ENCODE data around the gene ZNF688. TPM values are rescaled to one million over a fixed set of nuclear protein-coding genes. Genes with fewer than 3 reads are reported as not detected.

The ZNF688 gene
- total RNA-seq, 1 donor from 2014 or later = 9.2 TPM

DNA sequence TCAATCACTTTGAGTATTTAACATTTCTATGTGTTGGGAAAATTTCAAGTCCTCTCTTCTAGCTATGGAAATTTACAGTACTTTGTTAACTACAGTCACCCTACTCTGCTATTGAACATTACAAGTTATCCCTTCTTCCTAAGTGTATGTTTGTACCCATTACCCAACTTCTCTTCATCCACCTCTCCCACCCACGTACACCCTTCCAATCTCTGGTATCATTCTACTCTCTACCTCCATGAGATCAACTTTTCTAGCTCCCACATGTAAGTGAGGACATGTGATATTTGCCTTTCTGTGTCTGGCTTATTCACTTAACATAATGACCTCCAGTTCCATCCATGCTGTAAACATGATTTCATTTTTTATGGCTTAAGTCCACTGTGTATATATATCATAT is 3.2 kb upstream of the ZNF688 start:
- Mint-ChIP-seq H3K4me1 (ENCODE audit: low read depth) (peaks cover 25% of the 10 kb centered on the region), H3K27ac (peak overlapping the region; percentile 48), H3K27me3 (ENCODE audit: low read depth) (no peaks in the 10 kb centered on the region), H3K9me3 (no peaks in the 10 kb centered on the region), H3K36me3 (ENCODE audit: low read depth) (peaks cover 13% of the 10 kb centered on the region), H3K4me3 (ENCODE audit: low read depth) (no peak overlapping the region)
- intact Hi-C loops (cut with micrococcal nuclease) = loop anchor here (5.0 kb wide), 1 partner anchor 58 kb away; no protein-coding TSS in a partner anchor
- DNase-seq (ENCODE audit: low spot score) = no peak

- DNase-seq (ENCODE audit: low spot score) = no peak
- Mint-ChIP-seq H3K4me1 (ENCODE audit: low read depth) (peaks cover 43% of the 10 kb centered on the region), H3K27me3 (ENCODE audit: low read depth) (no peaks in the 10 kb centered on the region), H3K27ac (peak overlapping the region; percentile 79), H3K36me3 (ENCODE audit: low read depth) (peaks cover 6% of the 10 kb centered on the region), H3K9me3 (no peaks in the 10 kb centered on the region), H3K4me3 (ENCODE audit: low read depth) (peak overlapping the region; percentile 84)
- intact Hi-C loops (cut with micrococcal nuclease) = loop anchor here (5.0 kb wide), 1 partner anchor 61 kb away; no protein-coding TSS in a partner anchor
Measured at GRCh38 chr16:30570636-30571444, 674 bp downstream of the ZNF688 start.

GRCh38 chr16:30569746-30570635 is 1.5 kb downstream of the ZNF688 start:
- no peaks in the 10 kb centered on the region for H3K27me3 Mint-ChIP-seq (ENCODE audit: low read depth)
- peaks cover 39% of the 10 kb centered on the region for H3K4me1 Mint-ChIP-seq (ENCODE audit: low read depth)
- no peaks in the 10 kb centered on the region for H3K9me3 Mint-ChIP-seq
- peak overlapping the region; percentile 28 for H3K4me3 Mint-ChIP-seq (ENCODE audit: low read depth)
- intact Hi-C loops (cut with micrococcal nuclease) = loop anchor here (5.0 kb wide), 2 partner anchors 62 to 98 kb away; partner anchors contain the start of gene ITGAL
- peaks cover 5% of the 10 kb centered on the region for H3K36me3 Mint-ChIP-seq (ENCODE audit: low read depth)
- no peak overlapping the region for H3K27ac Mint-ChIP-seq
- no peak for DNase-seq (ENCODE audit: low spot score)

DNA sequence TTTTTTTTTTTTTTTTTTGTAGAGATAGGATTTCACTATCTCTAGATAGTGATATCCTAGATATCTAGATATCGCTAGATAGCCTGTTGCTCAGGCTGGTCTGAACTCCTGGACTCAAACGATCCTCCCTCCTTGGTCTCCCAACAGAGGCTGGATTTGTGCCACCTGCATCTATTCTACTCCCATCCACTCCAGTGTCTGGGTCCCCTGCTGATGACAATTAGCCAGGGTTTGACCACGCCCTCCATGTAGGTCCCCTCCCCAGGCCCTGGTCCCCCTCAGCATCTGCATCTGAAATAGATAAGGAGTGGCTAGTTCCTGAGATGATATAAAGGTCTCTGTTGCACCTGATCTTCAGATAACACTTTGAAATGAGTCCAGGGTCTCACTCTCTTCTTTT is 2.2 kb downstream of the ZNF688 start:
- peak overlapping the region; percentile 21 for H3K4me3 Mint-ChIP-seq (ENCODE audit: low read depth)
- peaks cover 35% of the 10 kb centered on the region for H3K4me1 Mint-ChIP-seq (ENCODE audit: low read depth)
- intact Hi-C loops (cut with micrococcal nuclease) = loop anchor here (5.0 kb wide), 1 partner anchor 97 kb away; the partner anchor contains the start of gene ITGAL
- H3K36me3 Mint-ChIP-seq (ENCODE audit: low read depth) = no peaks in the 10 kb centered on the region
- H3K27ac Mint-ChIP-seq = peak overlapping the region; percentile 22
- no peaks in the 10 kb centered on the region for H3K9me3 Mint-ChIP-seq
- no peak for DNase-seq (ENCODE audit: low spot score)
- H3K27me3 Mint-ChIP-seq (ENCODE audit: low read depth) = no peaks in the 10 kb centered on the region

DNA sequence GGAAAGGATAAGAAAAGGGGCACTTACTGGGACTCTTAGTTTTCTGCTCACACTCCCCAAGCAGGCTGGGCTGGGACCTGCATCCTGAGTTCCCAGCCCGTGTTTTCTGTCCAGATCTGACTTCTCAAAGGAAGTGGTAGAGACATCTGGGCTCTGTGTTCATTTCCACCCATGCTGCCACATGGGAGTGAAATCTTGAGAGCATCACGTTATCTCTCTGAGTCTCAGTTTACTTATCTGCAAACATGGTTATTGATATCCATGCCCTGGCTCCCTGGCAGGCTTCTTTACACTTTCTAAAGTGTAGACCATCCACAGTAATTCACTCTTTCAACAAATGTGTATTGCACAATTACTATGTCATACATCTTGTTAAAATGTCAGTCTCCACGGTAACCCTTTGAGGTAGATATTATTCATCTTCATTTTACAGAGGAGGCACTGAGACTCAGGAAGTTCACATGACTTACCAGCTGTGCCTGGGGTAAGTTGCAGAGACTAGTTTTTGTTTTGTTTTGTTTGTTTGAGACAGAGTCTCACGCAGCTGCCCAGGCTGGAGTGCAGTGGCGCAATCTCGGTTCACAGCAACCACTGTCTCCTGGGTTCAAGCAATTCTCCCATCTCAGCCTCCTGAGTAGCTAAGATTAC is 3.4 kb downstream of the ZNF688 start:
- Mint-ChIP-seq H3K27ac (peak overlapping the region; percentile 92), H3K27me3 (ENCODE audit: low read depth) (no peaks in the 10 kb centered on the region)

GRCh38 chr16:30567160-30567990 is 4.1 kb downstream of the ZNF688 start:
- Mint-ChIP-seq H3K9me3 (no peaks in the 10 kb centered on the region), H3K27me3 (ENCODE audit: low read depth) (no peaks in the 10 kb centered on the region), H3K36me3 (ENCODE audit: low read depth) (no peaks in the 10 kb centered on the region), H3K4me1 (ENCODE audit: low read depth) (peaks cover 30% of the 10 kb centered on the region), H3K27ac (peak overlapping the region; percentile 92), H3K4me3 (ENCODE audit: low read depth) (no peak overlapping the region)
- DNase-seq (ENCODE audit: low spot score) = no peak
- intact Hi-C loops (cut with micrococcal nuclease) = loop anchor here (1.0 to 5.0 kb wide), 2 partner anchors 9 to 95 kb away; partner anchors contain the start of genes ITGAL and ZNF764

More for the DNA sequence above, 3.4 kb downstream of the ZNF688 start:
- DNase-seq (ENCODE audit: low spot score) = peak; percentile 55
- no peaks in the 10 kb centered on the region for H3K36me3 Mint-ChIP-seq (ENCODE audit: low read depth)
- intact Hi-C loops (cut with micrococcal nuclease) = loop anchor here (1.0 to 5.0 kb wide), 3 partner anchors 10 to 96 kb away; partner anchors contain the start of genes ITGAL and ZNF764
- no peaks in the 10 kb centered on the region for H3K9me3 Mint-ChIP-seq
- H3K4me3 Mint-ChIP-seq (ENCODE audit: low read depth) = peak overlapping the region; percentile 46
- peaks cover 31% of the 10 kb centered on the region for H3K4me1 Mint-ChIP-seq (ENCODE audit: low read depth)

DNA sequence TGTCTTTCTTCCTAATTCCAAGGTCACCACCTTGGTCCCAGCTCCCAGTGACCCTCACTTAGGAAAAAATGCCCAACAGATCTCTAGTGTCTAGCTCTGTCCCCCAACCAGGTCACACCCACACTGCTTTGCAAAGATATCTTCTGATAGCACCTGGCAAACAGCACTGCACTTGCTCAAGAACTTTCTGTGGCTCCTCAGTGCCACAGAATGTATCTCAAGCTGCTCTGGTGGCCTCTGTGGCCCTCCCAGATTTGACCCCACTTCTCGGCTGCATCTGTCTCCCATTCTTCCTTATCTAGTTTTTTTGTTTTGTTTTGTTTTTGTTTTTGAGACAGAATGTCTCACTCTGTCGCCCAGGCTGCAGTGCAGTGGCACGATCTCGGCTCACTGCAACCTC is 5.0 kb downstream of the ZNF688 start:
- intact Hi-C loops (cut with micrococcal nuclease) = loop anchor here (5.0 kb wide), 1 partner anchor 94 kb away; the partner anchor contains the start of gene ITGAL
- Mint-ChIP-seq H3K4me3 (ENCODE audit: low read depth) (no peak overlapping the region), H3K4me1 (ENCODE audit: low read depth) (peaks cover 26% of the 10 kb centered on the region), H3K27me3 (ENCODE audit: low read depth) (no peaks in the 10 kb centered on the region), H3K27ac (peak overlapping the region; percentile 14), H3K9me3 (no peaks in the 10 kb centered on the region), H3K36me3 (ENCODE audit: low read depth) (no peaks in the 10 kb centered on the region)
- DNase-seq (ENCODE audit: low spot score) = no peak

DNA sequence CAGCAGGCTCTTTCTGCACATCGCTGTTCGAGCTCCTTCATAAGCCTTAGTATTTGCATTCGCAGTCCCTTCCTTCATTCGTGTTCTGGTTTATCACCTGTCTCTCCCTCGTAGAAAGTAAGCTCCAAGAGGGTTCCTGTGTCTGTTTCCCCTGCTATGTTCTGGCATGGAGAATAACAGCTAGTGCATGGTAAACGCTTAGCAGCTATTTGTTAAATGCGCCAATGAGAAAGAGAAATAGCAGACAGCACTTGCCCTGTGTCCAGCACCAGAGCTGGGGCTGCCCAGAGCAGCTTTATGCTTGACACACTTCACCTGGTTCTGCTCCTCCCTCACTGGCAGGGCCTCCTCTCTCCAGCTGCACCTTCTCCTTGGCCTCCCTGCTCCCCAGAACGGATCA is 5.5 kb downstream of the ZNF688 start:
- intact Hi-C loops (cut with micrococcal nuclease) = loop anchor here (5.0 kb wide), 1 partner anchor 94 kb away; the partner anchor contains the start of gene ITGAL
- peaks cover 31% of the 10 kb centered on the region for H3K4me1 Mint-ChIP-seq (ENCODE audit: low read depth)
- H3K4me3 Mint-ChIP-seq (ENCODE audit: low read depth) = no peak overlapping the region
- DNase-seq (ENCODE audit: low spot score) = no peak
- no peaks in the 10 kb centered on the region for H3K36me3 Mint-ChIP-seq (ENCODE audit: low read depth)
- H3K27me3 Mint-ChIP-seq (ENCODE audit: low read depth) = peaks cover under 1% of the 10 kb centered on the region
- peak overlapping the region; percentile 14 for H3K27ac Mint-ChIP-seq
- H3K9me3 Mint-ChIP-seq = no peaks in the 10 kb centered on the region

- Mint-ChIP-seq H3K4me3 (ENCODE audit: low read depth) (no peak overlapping the region), H3K27ac (no peak overlapping the region), H3K9me3 (no peaks in the 10 kb centered on the region), H3K27me3 (ENCODE audit: low read depth) (peaks cover 1% of the 10 kb centered on the region), H3K4me1 (ENCODE audit: low read depth) (peaks cover 30% of the 10 kb centered on the region), H3K36me3 (ENCODE audit: low read depth) (no peaks in the 10 kb centered on the region)
- DNase-seq (ENCODE audit: low spot score) = no peak
- intact Hi-C loops (cut with micrococcal nuclease) = loop anchor here (5.0 kb wide), 1 partner anchor 93 kb away; the partner anchor contains the start of gene ITGAL
Measured at GRCh38 chr16:30565526-30565925, 6.0 kb downstream of the ZNF688 start.

- intact Hi-C loops (cut with micrococcal nuclease) = no loop called here
- no peak for DNase-seq (ENCODE audit: low spot score)
- Mint-ChIP-seq H3K36me3 (ENCODE audit: low read depth) (no peaks in the 10 kb centered on the region), H3K4me3 (ENCODE audit: low read depth) (peak overlapping the region; percentile 78), H3K27me3 (ENCODE audit: low read depth) (peaks cover 1% of the 10 kb centered on the region), H3K9me3 (no peaks in the 10 kb centered on the region), H3K4me1 (ENCODE audit: low read depth) (peaks cover 26% of the 10 kb centered on the region), H3K27ac (peak overlapping the region; percentile 82)
Measured at GRCh38 chr16:30562021-30562420, 9.5 kb downstream of the ZNF688 start.

- Mint-ChIP-seq H3K9me3 (no peaks in the 10 kb centered on the region), H3K4me3 (ENCODE audit: low read depth) (peak overlapping the region; percentile 78), H3K27me3 (ENCODE audit: low read depth) (peaks cover 1% of the 10 kb centered on the region), H3K4me1 (ENCODE audit: low read depth) (peaks cover 22% of the 10 kb centered on the region), H3K27ac (peak overlapping the region; percentile 82), H3K36me3 (ENCODE audit: low read depth) (peaks cover 2% of the 10 kb centered on the region)
- intact Hi-C loops (cut with micrococcal nuclease) = no loop called here
- DNase-seq (ENCODE audit: low spot score) = no peak
Measured at GRCh38 chr16:30561089-30561816, 10.3 kb downstream of the ZNF688 start.

Measured in activated T-helper 2 cell treated with anti-CD3 and anti-CD28 coated beads, Interferon-gamma antibody, Interleukin-2, Interleukin-4, amounts not matched to agents 10 μg/mL and 5 μg/mL and 100 μg/mL, durations not matched to agents 14 hours and 24 hours and 36 hours (primary cell).